ENCODE data around the gene PIWIL4. TPM values are rescaled to one million over a fixed set of nuclear protein-coding genes. Genes with fewer than 3 reads are reported as not detected.
A peak's percentile ranks its signal among the peaks of the same experiment; 100 is the strongest.

PIWIL4 gene
- total RNA-seq, 1 experiment from 2014 or later: not detected

GRCh38 chr11:94653561-94653960 lies 86.4 kb downstream of the PIWIL4 start:
- no peaks in the 10 kb centered on the region; a peak in 2 of 5 replicates for H3K9me3 Mint-ChIP-seq
- H3K36me3 Mint-ChIP-seq (ENCODE audit: insufficient read depth in 1 of 3, low read depth in 3 of 3): peaks cover 10 to 56% (median 34%) of the 10 kb centered on the region in 3 experiments; a peak in 6 of 7 replicates
- Histone ChIP-seq H3T11ph (ENCODE audit: low read length) (no peak overlapping the region), H3K79me1 (ENCODE audit: insufficient read depth, low read depth, low read length, poor library complexity, severe bottlenecking) (no peaks in the 10 kb centered on the region), H4K91ac (ENCODE audit: insufficient read length, low read depth, low read length) (no peak overlapping the region), H3K56ac (ENCODE audit: insufficient read length, low read depth, low read length) (no peak overlapping the region), H2BK20ac (ENCODE audit: low read depth, low read length, poor library complexity, severe bottlenecking) (no peak overlapping the region), H3K23me2 (ENCODE audit: insufficient read length, low read depth, low read length, poor library complexity, severe bottlenecking) (no peaks in the 10 kb centered on the region), H4K20me1 (ENCODE audit: control insufficient read depth, insufficient read depth, insufficient read length) (no peaks in the 10 kb centered on the region), H4K5ac (ENCODE audit: insufficient read length, low read depth, low read length) (no peak overlapping the region), H3K9me3 (ENCODE audit: control insufficient read depth, low read depth, low read length) (no peaks in the 10 kb centered on the region), H2AFZ (ENCODE audit: low read length) (no peak overlapping the region), H3K27me3 (ENCODE audit: insufficient read depth, low read length) (no peaks in the 10 kb centered on the region), H2BK120ac (ENCODE audit: low read depth, low read length, poor library complexity, severe bottlenecking) (no peak overlapping the region), H3K23ac (ENCODE audit: insufficient read length, low read depth, low read length) (no peak overlapping the region), H4K8ac (replicated peaks; ENCODE audit: insufficient read length, low read depth, low read length) (no peak overlapping the region), H3K79me2 (ENCODE audit: insufficient read depth, low read length) (peaks cover 17% of the 10 kb centered on the region; the same call in 1 of the 2 replicates), H2BK12ac (ENCODE audit: insufficient read length, low read depth, low read length) (no peak overlapping the region), H2BK15ac (ENCODE audit: low read depth, low read length) (no peak overlapping the region), H3K4me2 (ENCODE audit: insufficient read depth, insufficient read length, low read length) (peak overlapping the region; percentile 72), H3K4ac (ENCODE audit: low read depth, low read length) (no peak overlapping the region), H2AK5ac (ENCODE audit: insufficient read length, low read length) (no peak overlapping the region), H3K27ac (ENCODE audit: insufficient read length, low read depth, low read length) (peak overlapping the region; percentile 83), H3K14ac (ENCODE audit: insufficient read depth, low read length) (no peak overlapping the region), H3K9ac (ENCODE audit: extremely low read depth, insufficient read length, low read length) (peak overlapping the region; percentile 92), H3K4me1 (ENCODE audit: insufficient read depth, low read length) (peaks cover 22% of the 10 kb centered on the region; the same call in 1 of the 2 replicates), H3K18ac (ENCODE audit: insufficient read length, low read depth, low read length) (no peak overlapping the region), H2BK5ac (ENCODE audit: insufficient read length, low read length) (no peak overlapping the region)
- TF ChIP-seq, protein P1, sequence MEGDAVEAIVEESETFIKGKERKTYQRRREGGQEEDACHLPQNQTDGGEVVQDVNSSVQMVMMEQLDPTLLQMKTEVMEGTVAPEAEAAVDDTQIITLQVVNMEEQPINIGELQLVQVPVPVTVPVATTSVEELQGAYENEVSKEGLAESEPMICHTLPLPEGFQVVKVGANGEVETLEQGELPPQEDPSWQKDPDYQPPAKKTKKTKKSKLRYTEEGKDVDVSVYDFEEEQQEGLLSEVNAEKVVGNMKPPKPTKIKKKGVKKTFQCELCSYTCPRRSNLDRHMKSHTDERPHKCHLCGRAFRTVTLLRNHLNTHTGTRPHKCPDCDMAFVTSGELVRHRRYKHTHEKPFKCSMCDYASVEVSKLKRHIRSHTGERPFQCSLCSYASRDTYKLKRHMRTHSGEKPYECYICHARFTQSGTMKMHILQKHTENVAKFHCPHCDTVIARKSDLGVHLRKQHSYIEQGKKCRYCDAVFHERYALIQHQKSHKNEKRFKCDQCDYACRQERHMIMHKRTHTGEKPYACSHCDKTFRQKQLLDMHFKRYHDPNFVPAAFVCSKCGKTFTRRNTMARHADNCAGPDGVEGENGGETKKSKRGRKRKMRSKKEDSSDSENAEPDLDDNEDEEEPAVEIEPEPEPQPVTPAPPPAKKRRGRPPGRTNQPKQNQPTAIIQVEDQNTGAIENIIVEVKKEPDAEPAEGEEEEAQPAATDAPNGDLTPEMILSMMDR (conservative IDR thresholded peaks at IDR 0.05): no peak
- peaks cover 59 to 83% of the 10 kb centered on the region in 2 experiments for H3K4me1 Mint-ChIP-seq
- peak overlapping the region; percentile 9 to 65; a peak in 4 of 5 replicates for H3K4me3 Mint-ChIP-seq
- no CpG with 5 or more reads among the region's 5 CpGs for WGBS (ENCODE audit: extremely low coverage, insufficient read length, low lambda C conversion rate)
- peaks cover 2% of the 10 kb centered on the region; the same call in 1 of the 2 replicates for H3K27me3 Mint-ChIP-seq (ENCODE audit: low read depth)
- H3K27ac Mint-ChIP-seq: peak overlapping the region in 1 of 3 experiments; percentile 43; a peak in 2 of 7 replicates
- DNase-seq: peak; percentile 38
